ENCODE data around the gene GYG2. TPM values are rescaled to one million over a fixed set of nuclear protein-coding genes. Genes with fewer than 3 reads are reported as not detected.

GYG2 gene
- total and polyA plus RNA-seq, 2 donors (not counting 3 experiments of a cell fraction or from before 2014, with no cell fraction given), result 0.12 to 0.22 TPM

GRCh38 chrX:2894885-2895292, 66.2 kb downstream of the GYG2 start:
- Histone ChIP-seq H3K27ac (ENCODE audit: insufficient read depth, low read depth, low read length) (no peak overlapping the region), H2AFZ (ENCODE audit: low read depth, low read length) (no peak overlapping the region), H3K79me2 (ENCODE audit: control insufficient read depth, insufficient read depth, low read length) (no peaks in the 10 kb centered on the region), H3K4me1 (ENCODE audit: control insufficient read depth, extremely low read depth, insufficient read depth, low read length) (peaks cover 4% of the 10 kb centered on the region), H4K20me1 (replicated peaks; ENCODE audit: control insufficient read depth, extremely low read depth, insufficient read depth, low read length) (no peaks in the 10 kb centered on the region), H3K4me3 (replicated peaks in 1 of 3; ENCODE audit: insufficient read depth in 1 of 3, low read depth in 1 of 3, low read length in 3 of 3) (no peak overlapping the region), H3K4me2 (ENCODE audit: insufficient read depth, low read length) (no peak overlapping the region), H3K9me3 (replicated peaks; ENCODE audit: control insufficient read depth, insufficient read depth, low read length) (no peaks in the 10 kb centered on the region), H3K36me3 (ENCODE audit: control insufficient read depth in 2 of 2, extremely low read depth in 1 of 2, insufficient read depth in 2 of 2, low read length in 2 of 2) (no peaks in the 10 kb centered on the region), H3K27me3 (ENCODE audit: control insufficient read depth in 2 of 2, insufficient read depth in 2 of 2, low read length in 2 of 2) (no peaks in the 10 kb centered on the region), H3K9ac (replicated peaks; ENCODE audit: extremely low read depth, insufficient read depth, low read length) (no peak overlapping the region), H3K9me1 (replicated peaks; ENCODE audit: control insufficient read depth, extremely low read depth, insufficient read depth, low read length) (no peaks in the 10 kb centered on the region)
- intact Hi-C loops (cut with micrococcal nuclease), result no loop called here
- FAIRE-seq (no peak), DNase-seq (ENCODE audit: low read depth, low spot score) (no peak)
- dilution Hi-C loops (cut with MboI; ENCODE audit: extremely low pct_ligation_motif_present, low sequenced_read_pairs), result no loop called here
- CTCF ChIA-PET, result no interaction called here
- TF ChIP-seq POLR2AphosphoS5 (IDR thresholded peaks at IDR 0.05; ENCODE audit: insufficient read depth, low read depth, low read length), result no peak
- no peak for TF ChIP-seq MAX (IDR thresholded peaks at IDR 0.05; ENCODE audit: insufficient read depth, insufficient read length)
- no peak for TF ChIP-seq EZH2 (IDR thresholded peaks at IDR 0.05; ENCODE audit: borderline replicate concordance, low read depth, low read length, severe bottlenecking)
- TF ChIP-seq GATA2 (IDR thresholded peaks at IDR 0.05; ENCODE audit: insufficient read depth, insufficient read length, low read depth, low read length), result no peak
- TF ChIP-seq MYC (IDR thresholded peaks at IDR 0.05; ENCODE audit: low read depth, low read length), result no peak
- no peak for TF ChIP-seq POLR2A (IDR thresholded peaks at IDR 0.05; ENCODE audit: low read depth, low read length)
- TF ChIP-seq FOS (IDR thresholded peaks at IDR 0.05; ENCODE audit: borderline replicate concordance, insufficient read depth, low read length), result no peak
- TF ChIP-seq JUN (IDR thresholded peaks at IDR 0.05; ENCODE audit: borderline replicate concordance, insufficient read depth, insufficient read length, low read depth), result no peak
- no peak for TF ChIP-seq CTCF (IDR thresholded peaks at IDR 0.05; ENCODE audit: extremely low read depth in 1 of 2, insufficient read depth in 1 of 2, low read depth in 1 of 2, low read length in 2 of 2)
- POLR2A ChIA-PET, result no interaction called here
- BruUV-seq (replicated peaks), result no TSS peak
